HepG2 (cell line): ENCODE measurements around the gene ARHGEF12. TPM values are rescaled to one million over a fixed set of nuclear protein-coding genes. Genes with fewer than 3 reads are reported as not detected.

Source experiments
- ATAC-seq: fragments of 200-7000 bp; cut with Tn5 transposase; 3 replicates; pipeline ENCODE4 v1.9.1; 2020; ENCODE audit warnings: mild to moderate bottlenecking, moderate library complexity
- BruUV-seq: library from RNA; stranded (reverse); fragments of 400-500 nt; replicated peaks from 2 replicates; lab custom pipeline; 2021; lab: Mats Ljungman, UMichigan
- CTCF ChIA-PET: fragments of 300-600 bp; formaldehyde crosslinking; extraction: SDS; loops from one replicate; lab custom pipeline; 2021; ENCODE audit warnings: low total read pairs, inconsistent platforms, low intra/inter-chr PET ratio; lab: Yijun Ruan, JAX
- POLR2A ChIA-PET: fragments of 350-600 bp; sonication (Branson Sonifier 250); formaldehyde crosslinking; loops from one replicate; lab custom pipeline; 2020; ENCODE audit warnings: antibody characterized with exemption, inconsistent platforms; lab: Yijun Ruan, JAX
- DNase-seq: peaks from one replicate; pipeline ENCODE4 v3.0.0-alpha.2; 2015; ENCODE audit warnings: low spot score
- FAIRE-seq: peaks from 3 replicates; lab custom pipeline; 2011; peaks lifted over from hg19 to GRCh38; lab: Jason Lieb, UNC
- H2AFZ ChIP-seq: one replicate; pipeline ENCODE4 v1.6.1; 2011; ENCODE audit warnings: low read length, inconsistent platforms
- H3K27ac ChIP-seq: fragments of 300-600 bp; 3 replicates; pipeline ENCODE4 v1.8.0; 2011; ENCODE audit warnings: mixed run types, mild to moderate bottlenecking, mixed read lengths, low read length, inconsistent platforms; ENCODE audit not compliant: insufficient read depth; ENCODE audit errors: extremely low read length
- H3K27me3 ChIP-seq, 2 experiments: fragments of 200-600 bp in 1 of 2; 2 replicates in 1 of 2; 3 replicates in 1 of 2; pipeline versions ENCODE4 v1.6.0 to v1.8.0; 2011; ENCODE audit warnings: low read length in 2 of 2, mild to moderate bottlenecking in 2 of 2, moderate library complexity in 2 of 2, inconsistent platforms in 1 of 2; ENCODE audit not compliant: insufficient read depth in 2 of 2, control insufficient read depth in 1 of 2
- H3K36me3 ChIP-seq, 2 experiments: fragments of 200-600 bp in 1 of 2; replicated peaks in 1 of 2; 2 replicates in 1 of 2; 3 replicates in 1 of 2; pipeline versions ENCODE4 v1.5.1 to v1.8.0; 2011; ENCODE audit warnings: low read length in 2 of 2, inconsistent platforms in 1 of 2; ENCODE audit not compliant: insufficient read depth in 2 of 2, control insufficient read depth in 1 of 2
- H3K4me1 ChIP-seq: 2 replicates; pipeline ENCODE4 v1.5.1; 2012; ENCODE audit warnings: low read length, inconsistent platforms; ENCODE audit not compliant: insufficient read depth
- H3K4me2 ChIP-seq: 2 replicates; pipeline ENCODE4 v1.6.0; 2011; ENCODE audit warnings: low read depth, low read length, inconsistent platforms
- H3K4me3 ChIP-seq, 3 experiments: fragments of 200-600 bp in 1 of 3; sonication (generic), shearing (Covaris generic) in 1 of 3; replicated peaks in 1 of 3; 2 replicates each; pipeline ENCODE4 v1.5.1; 2011 to 2016; ENCODE audit warnings: low read length in 3 of 3, inconsistent platforms in 2 of 3, low read depth in 2 of 3, mild to moderate bottlenecking in 2 of 3, control low read depth in 1 of 3, mixed read lengths in 1 of 3; ENCODE audit not compliant: insufficient read depth in 1 of 3
- H3K79me2 ChIP-seq: one replicate; pipeline ENCODE4 v1.6.1; 2011; ENCODE audit warnings: low read length, inconsistent platforms; ENCODE audit not compliant: insufficient read depth
- H3K9ac ChIP-seq: 2 replicates; pipeline ENCODE4 v1.6.0; 2011; ENCODE audit warnings: mild to moderate bottlenecking, low read depth, low read length, inconsistent platforms; ENCODE audit not compliant: insufficient read depth
- H3K9me3 ChIP-seq: 2 replicates; pipeline ENCODE4 v1.5.1; 2012; ENCODE audit warnings: mild to moderate bottlenecking, low read length
- H4K20me1 ChIP-seq: 2 replicates; pipeline ENCODE4 v1.6.0; 2011; ENCODE audit warnings: inconsistent platforms, mild to moderate bottlenecking, low read length, moderate library complexity; ENCODE audit not compliant: insufficient read depth
- EHMT2 ChIP-seq: fragments of 200-600 bp; sonication (generic); IDR thresholded peaks from 2 replicates; pipeline ENCODE4 v1.7.0; 2017; ENCODE audit warnings: antibody characterized with exemption, low read depth, low read length, borderline replicate concordance
- MIER2 ChIP-seq: IDR thresholded peaks from 2 replicates; pipeline ENCODE4 v1.6.1; 2016; ENCODE audit warnings: missing biosample characterization, missing genetic modification reagents
- NR3C1 ChIP-seq: sonication (generic); formaldehyde crosslinking; IDR thresholded peaks from 2 replicates; pipeline ENCODE4 v1.4.0; 2020; ENCODE audit warnings: missing genetic modification reagents
- ZNF414 ChIP-seq: sonication (generic); formaldehyde crosslinking; IDR thresholded peaks from 2 replicates; pipeline ENCODE4 v1.5.0; 2020; ENCODE audit warnings: missing genetic modification reagents
- ZNF460 ChIP-seq: sonication (generic); formaldehyde crosslinking; IDR thresholded peaks from 2 replicates; pipeline ENCODE4 v1.5.1; 2020; ENCODE audit warnings: missing genetic modification reagents, mild to moderate bottlenecking, borderline replicate concordance
- ZNF788 ChIP-seq: sonication (generic); formaldehyde crosslinking; IDR thresholded peaks from 2 replicates; pipeline ENCODE4 v1.5.0; 2020; ENCODE audit warnings: mild to moderate bottlenecking, missing genetic modification reagents, borderline replicate concordance
- WGBS: methylation state at CpG from one replicate; pipeline ENCODE4 v1.1.6; 2017; ENCODE audit warnings: low lambda C conversion rate; 5-methylcytosine and 5-hydroxymethylcytosine counted together
- in situ Hi-C: cut with HindIII; loops from 2 replicates; pipeline ENCODE4 v1.10.0; 2017; ENCODE audit warnings: low pct_unique_long_range_greater_than_20kb; ENCODE audit not compliant: extremely low pct_ligation_motif_present
- intact Hi-C: fragments of 100-400 bp; cut with micrococcal nuclease; formaldehyde crosslinking; loops from one replicate; pipeline ENCODE4 v1.10.0; 2022; ENCODE audit not compliant: unreplicated experiment
- polyA plus RNA-seq, 8 experiments: library from polyadenylated mRNA; depleted of rRNA in 3 of 8; stranded (reverse) in 7 of 8; unstranded in 1 of 8; fragments of >200 nt; fragmentation: Illumina TruSeq in 4 of 8; extraction: Trizol in 4 of 8; gene quantifications; 2 replicates each; pipeline versions ENCODE4 v1.2.1 to v1.2.3, GENCODE V29; 2011 to 2016; ENCODE audit warnings: low read depth in 4 of 8, missing spikeins in 1 of 8, mixed read lengths in 1 of 8; ENCODE audit not compliant: insufficient read depth in 1 of 8
- total RNA-seq, 5 experiments: library from RNA; depleted of rRNA; stranded (reverse); fragments of >200 nt; fragmentation: Illumina TruSeq; extraction: Trizol; gene quantifications; 2 replicates each; pipeline ENCODE4 v1.2.3, GENCODE V29; 2016; ENCODE audit warnings: low read depth in 1 of 5
- TF ChIP-seq, protein P1 (sequence below): IDR thresholded peaks from 2 replicates; pipeline ENCODE4 v1.6.1; 2016; ENCODE audit warnings: low read depth, control low read depth

Gene ARHGEF12
- total and polyA plus RNA-seq, 2 of the 13 experiments (the other 11 are each of a cell fraction or from before 2014, with no cell fraction given) = 17.9 to 54.4 TPM

GRCh38 chr11:120522021-120522420 is 185.8 kb downstream of the ARHGEF12 start:
- WGBS = 70% methylated on average over 11 of the region's 11 CpGs
- peaks cover 29% of the 10 kb centered on the region for H3K4me1 ChIP-seq
- POLR2A ChIA-PET = no interaction called here

More at GRCh38 chr11:120522021-120522420, 185.8 kb downstream of the ARHGEF12 start:
- no peak for DNase-seq
- H3K9ac ChIP-seq = no peak overlapping the region
- ATAC-seq = no peak
- CTCF ChIA-PET = no interaction called here
- H3K36me3 ChIP-seq = no peaks in the 10 kb centered on the region
- in situ Hi-C loops = no loop called here
- H3K27ac ChIP-seq = no peak overlapping the region
- H3K4me3 ChIP-seq = no peak overlapping the region
- no peaks in the 10 kb centered on the region for H4K20me1 ChIP-seq
- H3K79me2 ChIP-seq = no peaks in the 10 kb centered on the region
- H3K27me3 ChIP-seq = peaks cover 4 to 45% of the 10 kb centered on the region in 2 experiments; a peak in 4 of 5 replicates
- H3K9me3 ChIP-seq = no peaks in the 10 kb centered on the region
- no TSS peak for BruUV-seq
- H2AFZ ChIP-seq = no peak overlapping the region
- intact Hi-C loops = no loop called here
- no peak for FAIRE-seq
- no peak overlapping the region for H3K4me2 ChIP-seq
- TF ChIP-seq, protein P1, sequence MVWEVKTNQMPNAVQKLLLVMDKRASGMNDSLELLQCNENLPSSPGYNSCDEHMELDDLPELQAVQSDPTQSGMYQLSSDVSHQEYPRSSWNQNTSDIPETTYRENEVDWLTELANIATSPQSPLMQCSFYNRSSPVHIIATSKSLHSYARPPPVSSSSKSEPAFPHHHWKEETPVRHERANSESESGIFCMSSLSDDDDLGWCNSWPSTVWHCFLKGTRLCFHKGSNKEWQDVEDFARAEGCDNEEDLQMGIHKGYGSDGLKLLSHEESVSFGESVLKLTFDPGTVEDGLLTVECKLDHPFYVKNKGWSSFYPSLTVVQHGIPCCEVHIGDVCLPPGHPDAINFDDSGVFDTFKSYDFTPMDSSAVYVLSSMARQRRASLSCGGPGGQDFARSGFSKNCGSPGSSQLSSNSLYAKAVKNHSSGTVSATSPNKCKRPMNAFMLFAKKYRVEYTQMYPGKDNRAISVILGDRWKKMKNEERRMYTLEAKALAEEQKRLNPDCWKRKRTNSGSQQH (CRISPR knock-in tag) = no peak
- no peak for TF ChIP-seq EHMT2
- TF ChIP-seq ZNF414 (CRISPR knock-in tag) = no peak
- TF ChIP-seq ZNF788 (CRISPR knock-in tag) = no peak
- no peak for TF ChIP-seq ZNF460 (CRISPR knock-in tag)
- no peak for TF ChIP-seq NR3C1 (CRISPR knock-in tag)
- TF ChIP-seq MIER2 = no peak
